Mesenchymal stem cell (in vitro differentiated cells and primary cell): ENCODE data around the gene DDX39B.

Experiments used
- DNase-seq: peaks from one replicate; pipeline ENCODE4 v3.0.0-alpha.2; 2013
- H2AFZ ChIP-seq: one replicate; pipeline ENCODE4 v1.6.1; 2013; ENCODE audit warnings: low read depth, mild to moderate bottlenecking, control low read depth, inconsistent platforms, low read length, moderate library complexity
- H2AK5ac ChIP-seq: 2 replicates; pipeline ENCODE4 v1.6.1; 2013; ENCODE audit warnings: low read length, moderate library complexity, mild to moderate bottlenecking, inconsistent platforms; ENCODE audit not compliant: severe bottlenecking
- H2BK120ac ChIP-seq: one replicate; pipeline ENCODE4 v1.6.1; 2013; ENCODE audit warnings: low read depth, mild to moderate bottlenecking, inconsistent platforms, low read length, moderate library complexity
- H2BK12ac ChIP-seq, 2 experiments: one replicate each; pipeline ENCODE4 v1.6.1; 2013; ENCODE audit warnings: inconsistent platforms in 2 of 2, low read length in 2 of 2, mild to moderate bottlenecking in 2 of 2, moderate library complexity in 2 of 2, control low read depth in 1 of 2
- H2BK15ac ChIP-seq: one replicate; pipeline ENCODE4 v1.6.1; 2013; ENCODE audit warnings: mild to moderate bottlenecking, low read depth, inconsistent platforms; ENCODE audit not compliant: poor library complexity, severe bottlenecking
- H2BK5ac ChIP-seq: 2 replicates; pipeline ENCODE4 v1.6.1; 2013; ENCODE audit warnings: low read depth, mild to moderate bottlenecking, low read length, control low read depth, inconsistent platforms; ENCODE audit not compliant: poor library complexity, severe bottlenecking
- H3K14ac ChIP-seq, 2 experiments: one replicate each; pipeline ENCODE4 v1.6.1; 2013; ENCODE audit warnings: inconsistent platforms in 2 of 2, low read length in 2 of 2, control low read depth in 1 of 2, mild to moderate bottlenecking in 1 of 2, moderate library complexity in 1 of 2
- H3K18ac ChIP-seq, 2 experiments: one replicate each; pipeline ENCODE4 v1.6.1; 2013; ENCODE audit warnings: inconsistent platforms in 2 of 2, low read length in 2 of 2, control low read depth in 1 of 2, low read depth in 1 of 2, mild to moderate bottlenecking in 1 of 2
- H3K23ac ChIP-seq, 2 experiments: one replicate each; pipeline ENCODE4 v1.6.1; 2013; ENCODE audit warnings: inconsistent platforms in 2 of 2, low read length in 2 of 2, mild to moderate bottlenecking in 2 of 2, moderate library complexity in 2 of 2, control low read depth in 1 of 2
- H3K27ac ChIP-seq: 2 replicates; pipeline ENCODE4 v1.5.1; 2013; ENCODE audit warnings: mild to moderate bottlenecking, moderate library complexity, low read length, control low read depth, inconsistent platforms; ENCODE audit not compliant: poor library complexity, severe bottlenecking
- H3K27me3 ChIP-seq, 2 experiments: 2 replicates each; pipeline versions ENCODE4 v1.6.1 to v1.7.0; 2013; ENCODE audit warnings: low read length in 2 of 2, mild to moderate bottlenecking in 2 of 2, moderate library complexity in 2 of 2, control low read depth in 1 of 2, inconsistent platforms in 1 of 2; ENCODE audit not compliant: control insufficient read depth in 1 of 2, insufficient read depth in 1 of 2
- H3K36me3 ChIP-seq, 2 experiments: 2 replicates each; pipeline versions ENCODE4 v1.6.1 to v1.7.0; 2013; ENCODE audit warnings: low read length in 2 of 2, control low read depth in 1 of 2, inconsistent platforms in 1 of 2, low read depth in 1 of 2, mild to moderate bottlenecking in 1 of 2; ENCODE audit not compliant: insufficient read depth in 2 of 2, control insufficient read depth in 1 of 2
- H3K4ac ChIP-seq, 2 experiments: one replicate each; pipeline ENCODE4 v1.6.1; 2013; ENCODE audit warnings: inconsistent platforms in 2 of 2, low read length in 2 of 2, mild to moderate bottlenecking in 2 of 2, moderate library complexity in 2 of 2, control low read depth in 1 of 2, low read depth in 1 of 2
- H3K4me1 ChIP-seq: 2 replicates; pipeline ENCODE4 v1.6.1; 2013; ENCODE audit warnings: low read depth, low read length, control low read depth; ENCODE audit not compliant: control insufficient read depth, insufficient read depth
- H3K4me2 ChIP-seq: 2 replicates; pipeline ENCODE4 v1.6.1; 2013; ENCODE audit warnings: low read length, mild to moderate bottlenecking, inconsistent platforms; ENCODE audit not compliant: poor library complexity, severe bottlenecking
- H3K4me3 ChIP-seq, 2 experiments: 2 replicates each; pipeline versions ENCODE4 v1.5.1 to v1.7.0; 2013; ENCODE audit warnings: low read length in 2 of 2, mild to moderate bottlenecking in 2 of 2, control low read depth in 1 of 2, low read depth in 1 of 2; ENCODE audit not compliant: insufficient read depth in 1 of 2
- H3K79me1 ChIP-seq: replicated peaks from 2 replicates; pipeline ENCODE4 v1.6.1; 2013; ENCODE audit warnings: mild to moderate bottlenecking, control low read depth, low read length, inconsistent platforms; ENCODE audit not compliant: poor library complexity, severe bottlenecking
- H3K9ac ChIP-seq: 2 replicates; pipeline ENCODE4 v1.7.0; 2013; ENCODE audit warnings: mild to moderate bottlenecking, low read length, moderate library complexity
- H3K9me3 ChIP-seq: 2 replicates; pipeline ENCODE4 v1.7.0; 2013; ENCODE audit warnings: mild to moderate bottlenecking, low read length; ENCODE audit not compliant: control insufficient read depth
- H4K8ac ChIP-seq: one replicate; pipeline ENCODE4 v1.6.1; 2013; ENCODE audit warnings: inconsistent platforms, mild to moderate bottlenecking, low read length, moderate library complexity
- H4K91ac ChIP-seq: one replicate; pipeline ENCODE4 v1.6.1; 2013; ENCODE audit warnings: mild to moderate bottlenecking, low read length, inconsistent platforms
- WGBS: methylation state at CpG from one replicate; pipeline ENCODE4 v1.1.7; 2013; ENCODE audit warnings: mixed read lengths; 5-methylcytosine and 5-hydroxymethylcytosine counted together

The DDX39B gene

GRCh38 chr6:31576897-31577578, 35.2 kb upstream of the DDX39B start:
- Histone ChIP-seq H3K27me3 (peaks cover 0 to 10% of the 10 kb centered on the region in 2 experiments), H2AK5ac (no peak overlapping the region), H3K4me1 (peaks cover 15% of the 10 kb centered on the region), H2BK12ac (peak overlapping the region in 1 of 2 experiments; percentile 64), H3K4me3 (no peak overlapping the region), H3K9me3 (no peaks in the 10 kb centered on the region), H3K4me2 (no peak overlapping the region), H3K79me1 (peaks cover 10% of the 10 kb centered on the region), H3K14ac (no peak overlapping the region), H4K91ac (no peak overlapping the region), H2BK120ac (no peak overlapping the region), H4K8ac (no peak overlapping the region), H3K9ac (no peak overlapping the region), H3K4ac (no peak overlapping the region), H2AFZ (no peak overlapping the region), H2BK15ac (peak overlapping the region; percentile 19), H3K23ac (no peak overlapping the region), H3K18ac (no peak overlapping the region), H2BK5ac (no peak overlapping the region), H3K36me3 (no peaks in the 10 kb centered on the region), H3K27ac (no peak overlapping the region)
- DNase-seq: no peak
- WGBS: 92% methylated on average over 19 of the region's 19 CpGs

- Histone ChIP-seq H3K4me3 (peak overlapping the region in 1 of 2 experiments; percentile 71), H3K4ac (no peak overlapping the region)
- WGBS: 88% methylated on average over 7 of the region's 8 CpGs
Observed at GRCh38 chr6:31575952-31576685, 34.3 kb upstream of the DDX39B start.

GRCh38 chr6:31575335-31575901, 33.6 kb upstream of the DDX39B start, which contains the start of gene TNF:
Gene TNF, plus strand, starts transcription at chr6:31575565. Its CDS starts 177 bp downstream, at chr6:31575742.
- Histone ChIP-seq H4K8ac (no peak within 1 kb of the TSS), H3K27ac (no peak within 1 kb of the TSS), H2AFZ (no peak within 1 kb of the TSS), H2BK120ac (no peak within 1 kb of the TSS), H3K18ac (no peak within 1 kb of the TSS), H2BK12ac (no peak within 1 kb of the TSS), H2AK5ac (no peak within 1 kb of the TSS), H3K14ac (no peak within 1 kb of the TSS), H2BK5ac (no peak within 1 kb of the TSS), H3K9ac (peak within 1 kb of the TSS; percentile 61), H3K79me1 (no peaks in the 10 kb centered on the region), H2BK15ac (no peak within 1 kb of the TSS), H3K4me3 (peak within 1 kb of the TSS in 1 of 2 experiments; percentile 71), H3K36me3 (no peaks in the 10 kb centered on the region), H3K9me3 (no peaks in the 10 kb centered on the region), H3K4ac (no peak within 1 kb of the TSS), H3K4me2 (no peak within 1 kb of the TSS), H3K4me1 (peaks cover 5% of the 10 kb centered on the region), H3K23ac (no peak within 1 kb of the TSS), H4K91ac (peak within 1 kb of the TSS; percentile 11), H3K27me3 (peaks cover 0 to 10% of the 10 kb centered on the region in 2 experiments)
- whole genome bisulfite sequencing: 94% methylated on average over 17 of the region's 19 CpGs
- no peak for DNase-seq

More at GRCh38 chr6:31575952-31576685, 34.3 kb upstream of the DDX39B start:
- H3K9ac ChIP-seq: peak overlapping the region; percentile 61
- H3K79me1 ChIP-seq: peaks cover 2% of the 10 kb centered on the region
- no peak overlapping the region for H3K27ac ChIP-seq
- no peak overlapping the region for H2BK5ac ChIP-seq
- no peak for DNase-seq
- H2AFZ ChIP-seq: no peak overlapping the region
- peaks cover 9% of the 10 kb centered on the region for H3K4me1 ChIP-seq
- no peak overlapping the region for H4K91ac ChIP-seq
- H2BK120ac ChIP-seq: no peak overlapping the region
- no peak overlapping the region for H3K14ac ChIP-seq
- H3K23ac ChIP-seq: no peak overlapping the region
- H3K27me3 ChIP-seq: peaks cover 0 to 10% of the 10 kb centered on the region in 2 experiments
- H2AK5ac ChIP-seq: no peak overlapping the region
- H2BK12ac ChIP-seq: no peak overlapping the region
- no peak overlapping the region for H3K4me2 ChIP-seq
- H3K9me3 ChIP-seq: no peaks in the 10 kb centered on the region
- H4K8ac ChIP-seq: no peak overlapping the region
- no peak overlapping the region for H2BK15ac ChIP-seq
- no peak overlapping the region for H3K18ac ChIP-seq
- H3K36me3 ChIP-seq: no peaks in the 10 kb centered on the region
